NCI-H1417 (cell line): ENCODE data around the gene VWA3B.

Experiments
- DNase-seq, 3 experiments: peaks; one replicate each; lab custom pipeline; 2025; lab: John Stamatoyannopoulos, UW

Gene VWA3B

GRCh38 chr2:98333922-98334321 is 247.0 kb downstream of the VWA3B start:
- peak in 1 of 3 experiments; percentile 53 for DNase-seq

- DNase-seq = peak; percentile 70 to 96 (median 94)
These were observed 247.6 kb downstream of the VWA3B start for GRCh38 chr2:98334439-98335078.

DNA sequence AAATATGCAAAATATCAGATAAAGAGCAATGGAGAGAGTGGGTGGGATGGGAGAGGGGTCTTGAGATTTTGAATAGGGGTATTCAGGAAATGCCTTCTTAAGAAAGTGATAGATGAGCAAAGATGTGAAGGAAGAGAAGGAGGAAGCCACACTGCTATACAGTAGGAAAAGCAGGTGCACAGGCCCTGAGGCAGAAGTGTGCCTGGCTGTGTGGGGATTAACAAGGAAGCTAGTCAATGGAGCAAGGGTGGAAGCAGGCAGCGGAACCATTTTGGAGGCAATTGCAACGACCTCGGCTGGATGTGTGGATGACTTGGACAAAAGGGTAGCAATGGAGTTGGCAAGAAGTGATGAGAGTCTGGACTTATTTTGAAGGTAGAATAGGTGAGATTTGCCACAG is 248.3 kb downstream of the VWA3B start:
- DNase-seq = peak; percentile 12 to 69 (median 40)

- DNase-seq = no peak
These were observed 254.3 kb downstream of the VWA3B start for GRCh38 chr2:98341241-98341640.

GRCh38 chr2:98343285-98343684 is 256.3 kb downstream of the VWA3B start:
- no peak for DNase-seq

GRCh38 chr2:98346311-98347236 is 259.6 kb downstream of the VWA3B start, which contains the start of gene CNGA3:
Gene CNGA3 (plus strand): TSS chr2:98346456. CDS start chr2:98369976, 23,520 bp downstream.
- no peak for DNase-seq

- no peak for DNase-seq
These were observed 260.5 kb downstream of the VWA3B start for GRCh38 chr2:98347298-98348065.

GRCh38 chr2:98348066-98348561 is 261.1 kb downstream of the VWA3B start:
- peak; percentile 70 to 94 (median 70) for DNase-seq

- DNase-seq = no peak
These were observed 263.4 kb downstream of the VWA3B start for GRCh38 chr2:98350411-98350810.

- peak in 1 of 3 experiments; percentile 36 for DNase-seq
These were observed 268.9 kb downstream of the VWA3B start for GRCh38 chr2:98355881-98356280.

DNA sequence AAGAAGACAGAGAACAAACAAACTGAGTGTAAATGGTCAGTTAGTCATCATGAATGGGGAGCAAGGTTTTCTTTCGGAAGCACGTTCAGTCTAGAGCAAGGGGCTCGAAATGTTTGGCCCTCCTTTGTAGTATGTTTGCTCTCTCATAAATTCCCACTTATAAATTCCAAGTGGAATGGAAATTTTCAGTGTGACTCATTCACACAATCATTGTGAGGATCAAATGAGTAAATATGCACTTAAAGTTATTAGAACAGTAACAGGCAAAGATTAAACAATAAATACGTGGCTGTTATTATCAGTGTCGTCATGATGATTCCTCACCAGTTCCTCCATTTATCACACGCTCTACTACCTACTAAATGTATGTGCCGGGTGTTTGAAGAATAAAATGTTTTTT is 269.8 kb downstream of the VWA3B start:
- peak in 2 of 3 experiments; percentile 72 to 87 for DNase-seq

GRCh38 chr2:98357849-98358248 is 270.9 kb downstream of the VWA3B start:
- DNase-seq = peak in 1 of 3 experiments; percentile 37

DNA sequence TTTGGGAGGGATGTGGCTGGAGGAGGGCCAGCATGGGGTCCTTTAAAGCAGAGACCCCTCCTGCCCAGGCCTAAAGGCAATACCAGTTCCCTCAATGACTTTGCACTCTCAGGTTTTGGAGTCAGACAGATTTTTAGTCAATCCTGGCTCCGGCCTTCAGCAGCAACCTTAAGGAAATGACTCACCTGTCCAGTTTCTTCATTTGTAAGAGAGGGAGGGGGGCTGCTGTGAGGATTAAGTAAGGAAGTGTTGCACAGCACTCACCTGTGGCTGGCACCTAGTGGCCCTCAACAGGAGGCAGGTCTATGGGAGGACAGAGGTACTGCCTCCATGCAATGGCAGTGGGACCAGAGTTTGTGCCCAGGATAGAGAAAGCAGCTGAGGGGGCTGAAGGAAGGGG is 273.0 kb downstream of the VWA3B start:
- no peak for DNase-seq
